ENCODE results near the gene TEX52.

TEX52 gene

DNA sequence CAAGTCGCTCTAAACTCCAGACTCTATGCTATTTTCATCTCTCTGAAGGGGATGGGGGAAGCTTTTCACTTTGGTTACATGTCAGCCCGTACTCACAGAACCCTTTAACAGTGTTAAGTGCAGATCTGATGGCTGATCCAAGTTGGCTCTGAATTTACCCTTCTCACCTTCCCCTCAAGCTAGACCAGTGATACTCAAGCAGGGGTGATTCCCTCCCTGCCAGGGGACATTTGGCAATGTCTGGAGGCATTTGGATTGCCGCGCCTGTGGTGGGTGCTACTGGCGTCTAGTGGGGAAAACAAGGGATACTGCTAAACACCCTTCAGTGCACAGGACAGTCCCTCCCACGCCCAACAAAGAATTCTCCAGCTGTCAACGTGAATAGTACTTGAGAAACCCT is 6.0 kb upstream of the TEX52 start:
- DNase-seq = no peak
- H3K27me3 ChIP-seq (ENCODE audit: insufficient read depth, low read length, poor library complexity) = no peaks in the 10 kb centered on the region
- H3K4me2 ChIP-seq (ENCODE audit: insufficient read depth, low read length) = no peak overlapping the region
- H3K79me2 ChIP-seq (ENCODE audit: insufficient read depth, low read length) = no peaks in the 10 kb centered on the region; the same call in 1 of the 2 replicates
- peaks cover 87% of the 10 kb centered on the region for H3K36me3 ChIP-seq (ENCODE audit: insufficient read depth, low read length)
- no peaks in the 10 kb centered on the region for H3K4me1 ChIP-seq (ENCODE audit: insufficient read depth, low read length)
- ATAC-seq (ENCODE audit: insufficient read depth, low read depth) = 0 out of 3 replicates have a peak, but pooled peaks have one; percentile 9
- no peak overlapping the region for H3K4me3 ChIP-seq (ENCODE audit: low read depth in 1 of 2, low read length in 2 of 2)
- H3K9me3 ChIP-seq (ENCODE audit: insufficient read depth, low read length, severe bottlenecking) = no peaks in the 10 kb centered on the region
- no peak overlapping the region for H2AFZ ChIP-seq (ENCODE audit: low read depth, low read length)
- peaks cover 22% of the 10 kb centered on the region for H4K20me1 ChIP-seq (ENCODE audit: insufficient read depth, low read length)
- no peak overlapping the region for H3K27ac ChIP-seq (ENCODE audit: low read length)
- TF ChIP-seq CTCF (IDR thresholded peaks at IDR 0.05; ENCODE audit: borderline replicate concordance, extremely low read depth, low read length, poor library complexity, severe bottlenecking) (no peak), EZH2 (IDR thresholded peaks at IDR 0.05; ENCODE audit: borderline replicate concordance, low read depth, low read length, severe bottlenecking) (no peak)
- H3K9ac ChIP-seq (ENCODE audit: low read depth, low read length) = no peak overlapping the region

- DNase-seq (no peak), ATAC-seq (ENCODE audit: insufficient read depth, low read depth) (no peak)
- Histone ChIP-seq H3K4me3 (ENCODE audit: low read depth in 1 of 2, low read length in 2 of 2) (no peak overlapping the region), H4K20me1 (ENCODE audit: insufficient read depth, low read length) (peaks cover 21% of the 10 kb centered on the region), H2AFZ (ENCODE audit: low read depth, low read length) (no peak overlapping the region), H3K9ac (ENCODE audit: low read depth, low read length) (no peak overlapping the region), H3K36me3 (ENCODE audit: insufficient read depth, low read length) (peaks cover 68% of the 10 kb centered on the region), H3K27me3 (ENCODE audit: insufficient read depth, low read length, poor library complexity) (no peaks in the 10 kb centered on the region), H3K4me2 (ENCODE audit: insufficient read depth, low read length) (no peak overlapping the region), H3K79me2 (ENCODE audit: insufficient read depth, low read length) (no peaks in the 10 kb centered on the region), H3K27ac (ENCODE audit: low read length) (no peak overlapping the region), H3K4me1 (ENCODE audit: insufficient read depth, low read length) (no peaks in the 10 kb centered on the region), H3K9me3 (ENCODE audit: insufficient read depth, low read length, severe bottlenecking) (no peaks in the 10 kb centered on the region)
- no peak for TF ChIP-seq EZH2 (IDR thresholded peaks at IDR 0.05; ENCODE audit: borderline replicate concordance, low read depth, low read length, severe bottlenecking)
- no peak for TF ChIP-seq CTCF (IDR thresholded peaks at IDR 0.05; ENCODE audit: borderline replicate concordance, extremely low read depth, low read length, poor library complexity, severe bottlenecking)
These were observed 3.3 kb upstream of the TEX52 start for GRCh38 chr12:2860170-2860569.

- Histone ChIP-seq H3K36me3 (ENCODE audit: insufficient read depth, low read length) (peaks cover 57% of the 10 kb centered on the region), H3K4me1 (ENCODE audit: insufficient read depth, low read length) (no peaks in the 10 kb centered on the region), H2AFZ (ENCODE audit: low read depth, low read length) (no peak overlapping the region), H3K4me2 (ENCODE audit: insufficient read depth, low read length) (no peak overlapping the region), H3K79me2 (ENCODE audit: insufficient read depth, low read length) (no peaks in the 10 kb centered on the region), H3K9ac (ENCODE audit: low read depth, low read length) (no peak overlapping the region), H3K9me3 (ENCODE audit: insufficient read depth, low read length, severe bottlenecking) (no peaks in the 10 kb centered on the region), H3K27ac (ENCODE audit: low read length) (no peak overlapping the region), H3K27me3 (ENCODE audit: insufficient read depth, low read length, poor library complexity) (no peaks in the 10 kb centered on the region), H4K20me1 (ENCODE audit: insufficient read depth, low read length) (peaks cover 12% of the 10 kb centered on the region; the same call in 1 of the 2 replicates), H3K4me3 (ENCODE audit: low read depth in 1 of 2, low read length in 2 of 2) (no peak overlapping the region)
- TF ChIP-seq EZH2 (IDR thresholded peaks at IDR 0.05; ENCODE audit: borderline replicate concordance, low read depth, low read length, severe bottlenecking) = no peak
- no peak for TF ChIP-seq CTCF (IDR thresholded peaks at IDR 0.05; ENCODE audit: borderline replicate concordance, extremely low read depth, low read length, poor library complexity, severe bottlenecking)
- ATAC-seq (ENCODE audit: insufficient read depth, low read depth) (no peak), DNase-seq (no peak)
These were observed 2.1 kb upstream of the TEX52 start for GRCh38 chr12:2858944-2859421.

Data from DND-41 (cell line).